Dedifferentiated amniotic fluid mesenchymal stem cell (primary cell): Measurements from ENCODE around the gene ZNF486.
"Not testable (repeated sequence)": the region's sequence is repeated elsewhere in the genome, so short reads cannot be mapped to it uniquely, and the experiment has no call there.

ENCODE experiments used
- DNase-seq: peaks from one replicate; pipeline ENCODE4 v3.0.0-alpha.2; 2016; ENCODE audit errors: extremely low spot score

The ZNF486 gene

GRCh38 chr19:20167020-20167644 is at the start of gene ZNF486:
ZNF486 (plus strand) TSS chr19:20167214; CDS start chr19:20167331, 117 bp downstream.
- DNase-seq, result peak; percentile 99

- not testable (repeated sequence) for DNase-seq
Measured at GRCh38 chr19:20118064-20118839, 48.8 kb upstream of the ZNF486 start.

GRCh38 chr19:20124879-20125278 is 42.1 kb upstream of the ZNF486 start:
- DNase-seq, result no peak

DNA sequence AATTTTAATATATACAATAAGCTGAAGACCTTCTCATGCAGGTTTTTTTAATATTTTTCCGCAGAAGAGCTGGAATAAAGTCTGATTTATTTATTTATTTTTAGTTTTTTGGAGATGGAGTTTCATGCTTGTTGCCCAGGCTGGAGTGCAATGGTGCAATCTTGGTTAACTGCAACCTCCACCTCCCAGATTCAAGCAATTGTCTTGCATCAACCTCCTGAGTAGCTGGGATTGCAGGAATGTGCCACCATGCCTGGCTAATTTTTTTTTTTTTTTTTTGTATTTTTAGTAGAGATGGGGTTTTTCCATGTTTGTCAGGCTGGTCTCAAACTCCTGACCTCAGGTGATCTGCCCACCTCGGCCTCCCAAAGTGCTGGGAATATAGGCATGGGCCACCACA is 34.1 kb upstream of the ZNF486 start:
- not testable (repeated sequence) for DNase-seq

DNA sequence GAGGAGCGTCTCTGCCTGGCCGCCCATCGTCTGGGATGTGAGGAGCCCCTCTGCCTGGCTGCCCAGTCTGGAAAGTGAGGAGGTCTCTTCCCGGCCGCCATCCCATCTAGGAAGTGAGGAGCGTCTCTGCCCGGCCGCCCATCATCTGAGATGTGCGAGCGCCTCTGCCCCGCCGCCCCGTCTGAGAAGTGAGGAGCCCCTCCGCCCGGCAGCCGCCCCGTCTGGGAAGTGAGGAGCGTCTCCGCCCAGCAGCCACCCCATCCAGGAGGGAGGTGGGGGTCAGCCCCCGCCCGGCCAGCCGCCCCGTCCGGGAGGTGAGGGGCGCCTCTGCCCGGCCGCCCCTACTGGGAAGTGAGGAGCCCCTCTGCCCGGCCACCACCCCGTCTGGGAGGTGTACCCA is 29.3 kb upstream of the ZNF486 start:
- not testable (repeated sequence) for DNase-seq

- DNase-seq, result no peak
Measured at GRCh38 chr19:20151617-20152145, 15.3 kb upstream of the ZNF486 start.

DNA sequence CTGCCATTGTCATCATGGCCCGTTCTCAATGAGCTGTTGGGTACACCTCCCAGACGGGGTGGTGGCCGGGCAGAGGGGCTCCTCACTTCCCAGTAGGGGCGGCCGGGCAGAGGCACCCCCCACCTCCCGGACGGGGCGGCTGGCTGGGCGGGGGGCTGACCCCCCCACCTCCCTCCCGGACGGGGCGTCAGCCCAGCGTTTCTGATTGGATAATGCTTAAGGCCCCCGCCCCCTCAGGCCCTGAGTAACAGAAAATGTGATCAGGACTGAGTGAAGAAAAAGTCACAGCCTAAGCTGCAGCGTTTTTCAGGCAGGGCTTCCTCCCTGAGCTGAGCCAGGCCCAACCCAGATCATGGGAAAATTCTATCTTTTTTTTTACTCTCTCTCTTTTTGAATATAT is 14.5 kb upstream of the ZNF486 start:
- not testable (repeated sequence) for DNase-seq

- no peak for DNase-seq
Measured at GRCh38 chr19:20153281-20153680, 13.7 kb upstream of the ZNF486 start.

DNA sequence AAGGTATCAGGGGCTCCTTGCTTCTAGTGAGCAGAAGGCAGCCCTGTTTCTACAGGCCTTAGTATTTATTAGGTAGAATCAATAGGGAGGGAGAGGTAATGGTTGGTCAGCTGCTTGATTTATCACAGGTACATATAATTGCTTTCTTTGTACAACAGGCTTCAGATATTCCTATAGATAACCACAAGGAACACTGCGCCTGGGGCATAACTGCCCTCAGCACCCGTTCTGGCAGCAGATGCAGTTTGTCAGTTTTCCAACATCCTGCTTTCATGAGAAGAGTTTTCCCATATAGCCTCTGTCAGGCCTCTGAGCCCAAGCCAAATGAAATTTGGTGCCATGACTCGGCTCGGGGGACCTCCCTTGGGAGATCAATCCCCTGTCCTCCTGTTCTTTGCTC is 12.4 kb upstream of the ZNF486 start:
- DNase-seq, result no peak

GRCh38 chr19:20162821-20163220 is 4.2 kb upstream of the ZNF486 start:
- DNase-seq, result no peak

DNA sequence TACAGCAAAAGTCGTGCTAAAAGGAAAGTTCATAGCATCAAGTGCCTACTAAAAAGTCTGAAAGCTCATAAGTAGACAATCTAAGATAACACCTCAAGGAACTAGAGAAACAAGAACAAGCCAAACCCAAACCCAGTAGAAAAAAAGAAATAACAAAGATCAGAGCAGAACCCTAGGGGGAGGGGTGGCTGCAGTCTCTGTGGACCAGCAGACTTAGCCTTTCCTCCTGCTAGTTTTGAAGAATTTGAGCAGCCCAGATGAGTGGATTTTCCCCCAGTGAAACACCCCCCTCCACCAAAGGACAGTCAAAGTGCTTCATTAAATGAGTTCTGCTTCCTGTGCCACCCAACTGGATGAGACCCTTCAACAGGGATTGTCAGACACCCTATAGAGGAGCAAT is 2.6 kb upstream of the ZNF486 start:
- no peak for DNase-seq

DNA sequence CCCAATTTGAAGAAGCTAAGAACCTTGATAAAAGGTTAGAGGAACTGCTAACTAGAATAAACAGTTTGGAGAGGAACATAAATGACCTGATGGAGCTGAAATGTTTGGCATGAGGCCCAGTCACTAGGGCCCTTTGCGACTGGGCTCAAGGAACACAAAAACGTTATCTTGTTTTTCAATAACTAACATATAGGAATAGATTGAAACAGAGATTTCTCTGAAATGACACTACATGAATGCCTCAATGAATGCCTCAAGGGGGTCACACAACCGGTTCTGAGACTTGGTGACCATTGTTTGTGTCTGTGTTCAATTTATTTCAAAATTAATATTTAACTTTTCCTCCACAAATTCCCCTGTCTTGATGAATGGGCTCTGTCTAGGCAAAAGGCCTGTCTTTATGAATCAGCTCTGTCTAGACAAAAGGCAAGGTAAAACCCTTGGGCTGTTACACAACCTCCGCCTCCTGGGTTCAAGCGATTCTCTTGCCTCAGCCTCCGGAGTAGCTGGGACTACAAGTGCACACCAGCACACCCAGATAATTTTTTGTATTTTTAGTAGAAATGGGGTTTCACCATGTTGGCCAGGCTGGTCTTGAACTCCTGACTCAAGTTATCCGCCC is 932 bp upstream of the ZNF486 start:
- no peak for DNase-seq

GRCh38 chr19:20167651-20168122 is 673 bp downstream of the ZNF486 start:
- DNase-seq, result no peak

DNA sequence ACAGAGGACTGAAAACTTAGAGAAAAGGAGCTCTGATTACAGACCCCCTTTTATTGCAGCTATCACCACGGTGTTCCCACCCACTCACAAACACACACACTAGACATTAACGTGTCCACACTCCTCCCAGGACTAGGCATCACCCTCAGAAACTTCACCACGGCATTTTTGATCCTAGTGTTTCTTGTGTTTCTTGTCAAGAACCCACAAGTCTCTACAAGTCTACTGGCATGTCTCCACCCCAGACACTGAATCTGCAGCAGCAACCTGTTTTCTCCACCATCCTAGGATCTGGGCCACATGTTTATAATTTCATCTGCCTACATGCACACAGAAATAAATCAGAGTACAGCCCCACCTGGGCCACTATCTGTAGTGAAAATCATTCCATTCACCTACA is 4.3 kb downstream of the ZNF486 start:
- no peak for DNase-seq

DNA sequence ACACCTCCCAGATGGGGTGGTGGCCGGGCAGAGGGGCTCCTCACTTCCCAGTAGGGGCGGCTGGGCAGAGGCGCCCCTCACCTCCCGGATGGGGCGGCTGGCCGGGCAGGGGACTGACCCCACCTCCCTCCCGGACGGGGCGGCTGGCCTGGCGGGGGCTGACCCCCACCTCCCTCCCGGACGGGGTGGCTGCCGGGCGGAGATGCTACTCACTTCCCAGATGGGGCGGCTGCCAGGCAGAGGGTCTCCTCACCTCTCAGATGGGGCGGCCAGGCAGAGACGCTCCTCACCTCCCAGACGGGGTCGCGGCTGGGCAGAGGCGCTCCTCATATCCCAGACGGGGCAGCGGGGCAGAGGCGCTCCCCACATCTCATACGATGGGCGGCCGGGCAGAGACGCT is 8.8 kb downstream of the ZNF486 start:
- not testable (repeated sequence) for DNase-seq

- not testable (repeated sequence) for DNase-seq
Measured at GRCh38 chr19:20179956-20180355, 12.9 kb downstream of the ZNF486 start.

- DNase-seq, result no peak
Measured at GRCh38 chr19:20182222-20182785, 15.3 kb downstream of the ZNF486 start.

- DNase-seq, result no peak
Measured at GRCh38 chr19:20186174-20186573, 19.2 kb downstream of the ZNF486 start.

DNA sequence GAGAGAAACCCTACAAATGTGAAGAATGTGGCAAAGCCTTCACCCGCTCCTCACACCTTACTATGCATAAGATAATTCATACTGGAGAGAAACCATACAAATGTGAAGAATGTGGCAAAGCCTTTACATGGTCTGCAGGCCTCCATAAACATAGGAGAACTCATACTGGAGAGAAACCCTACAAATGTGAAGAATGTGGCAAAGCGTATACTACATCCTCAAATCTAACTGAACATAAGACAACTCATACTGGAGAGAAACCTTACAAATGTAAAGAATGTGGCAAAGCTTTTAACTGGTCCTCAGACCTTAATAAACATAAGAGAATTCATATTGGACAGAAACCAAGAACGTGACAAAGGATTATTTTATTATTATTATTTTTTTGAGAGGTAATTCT is 30.7 kb downstream of the ZNF486 start:
- DNase-seq, result no peak

DNA sequence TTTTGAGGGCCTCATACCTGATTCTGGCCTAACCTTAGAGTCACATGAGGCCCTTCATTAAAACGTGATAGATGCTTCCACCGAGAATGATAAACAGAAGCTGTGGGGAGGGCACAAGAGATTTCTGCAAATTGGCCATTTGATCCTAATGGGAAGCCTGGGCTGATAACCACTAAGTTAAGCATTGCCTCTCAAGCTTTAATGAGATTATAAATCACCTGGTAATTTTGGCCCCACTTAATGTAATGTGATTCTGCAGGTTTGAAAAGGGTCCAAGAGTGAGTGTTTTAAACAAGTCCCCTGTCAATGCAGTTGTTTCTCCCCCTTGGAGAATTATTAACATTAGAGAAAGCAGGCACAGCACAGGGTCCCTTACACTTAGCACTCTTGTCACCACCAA is 42.0 kb downstream of the ZNF486 start:
- DNase-seq, result no peak

DNA sequence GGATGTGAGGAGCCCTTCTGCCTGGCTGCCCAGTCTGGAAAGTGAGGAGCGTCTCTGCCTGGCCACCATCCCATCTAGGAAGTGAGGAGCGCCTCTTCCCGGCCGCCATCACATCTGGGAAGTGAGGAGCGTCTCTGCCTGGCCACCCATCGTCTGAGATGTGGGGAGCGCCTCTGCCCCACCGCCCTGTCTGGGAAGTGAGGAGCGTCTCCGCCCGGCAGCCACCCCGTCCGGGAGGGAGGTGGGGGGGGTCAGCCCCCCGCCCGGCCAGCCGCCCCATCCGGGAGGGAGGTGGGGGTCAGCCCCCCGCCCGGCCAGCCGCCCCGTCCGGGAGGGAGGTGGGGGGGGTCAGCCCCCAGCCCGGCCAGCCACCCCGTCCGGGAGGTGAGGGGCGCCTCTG is 47.4 kb downstream of the ZNF486 start:
- not testable (repeated sequence) for DNase-seq

DNA sequence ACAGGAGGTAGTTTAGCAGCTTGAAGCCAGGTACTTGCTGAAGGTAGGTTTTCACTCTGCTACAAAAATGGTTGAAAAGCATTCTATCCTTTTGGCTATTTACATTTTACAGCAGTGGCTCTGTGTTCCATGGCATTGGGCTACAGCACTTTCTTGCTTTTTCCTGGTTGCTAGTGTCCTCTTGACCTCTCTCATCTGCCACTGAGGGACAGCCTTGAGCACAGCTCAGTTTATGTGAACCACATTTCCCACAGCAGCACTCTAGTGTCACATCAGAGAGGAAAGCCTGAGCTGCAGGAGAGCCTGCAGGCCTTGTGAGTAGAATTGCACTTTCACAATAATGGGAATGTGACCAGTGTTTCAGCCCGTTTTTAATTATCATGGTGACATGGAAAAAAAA is 54.6 kb downstream of the ZNF486 start:
- not testable (repeated sequence) for DNase-seq
